IgD-negative memory B cell (primary cell): Measurements from ENCODE around the gene MAP3K13. TPM values are rescaled to one million over a fixed set of nuclear protein-coding genes. Genes with fewer than 3 reads are reported as not detected.
A peak's percentile ranks its signal among the peaks of the same experiment; 100 is the strongest.
"Not testable (repeated sequence)": the region's sequence is repeated elsewhere in the genome, so short reads cannot be mapped to it uniquely, and the experiment has no call there.

ENCODE experiments used
- H3K27ac Mint-ChIP-seq, 3 donors: one replicate each; pipeline ENCODE4 v1.8.0; 2020 to 2022; ENCODE audit warnings: mild to moderate bottlenecking in 3 of 3, mixed read lengths in 3 of 3, moderate library complexity in 1 of 3
- H3K27me3 Mint-ChIP-seq: one replicate; pipeline ENCODE4 v1.8.0; 2021; ENCODE audit warnings: mixed read lengths
- H3K36me3 Mint-ChIP-seq: one replicate; pipeline ENCODE4 v1.8.0; 2020; ENCODE audit warnings: mild to moderate bottlenecking, mixed read lengths
- H3K4me1 Mint-ChIP-seq, 3 donors: one replicate each; pipeline ENCODE4 v1.8.0; 2020 to 2022; ENCODE audit warnings: mixed read lengths in 3 of 3, mild to moderate bottlenecking in 1 of 3
- H3K4me3 Mint-ChIP-seq, 4 donors: one replicate each; pipeline ENCODE4 v1.8.0; 2020 to 2022; ENCODE audit warnings: mild to moderate bottlenecking in 4 of 4, mixed read lengths in 4 of 4, moderate library complexity in 3 of 4
- H3K9me3 Mint-ChIP-seq, 3 donors: one replicate each; pipeline ENCODE4 v1.8.0; 2020 to 2021; ENCODE audit warnings: mixed read lengths in 3 of 3, mild to moderate bottlenecking in 1 of 3
- polyA plus RNA-seq: library from polyadenylated mRNA; unstranded; fragments of 300-500 nt; fragmentation: Illumina TruSeq; gene quantifications from one replicate; pipeline ENCODE4 v1.2.3, GENCODE V29; 2021

MAP3K13 gene
- polyA plus RNA-seq, 1 donor from 2014 or later, result 53.4 TPM

GRCh38 chr3:185361920-185362319, 1.0 kb upstream of the MAP3K13 start:
- H3K27me3 Mint-ChIP-seq, result peaks cover 18% of the 10 kb centered on the region
- no peak overlapping the region for H3K4me3 Mint-ChIP-seq
- H3K27ac Mint-ChIP-seq, result no peak overlapping the region
- no peaks in the 10 kb centered on the region for H3K9me3 Mint-ChIP-seq
- peaks cover 3% of the 10 kb centered on the region for H3K36me3 Mint-ChIP-seq
- H3K4me1 Mint-ChIP-seq, result peaks cover 6 to 9% (median 8%) of the 10 kb centered on the region in 3 donors

- no peaks in the 10 kb centered on the region for H3K9me3 Mint-ChIP-seq
- H3K27me3 Mint-ChIP-seq, result peaks cover 25% of the 10 kb centered on the region
- H3K27ac Mint-ChIP-seq, result no peak overlapping the region
- peak overlapping the region; percentile 76 to 93 (median 84) for H3K4me3 Mint-ChIP-seq
- H3K36me3 Mint-ChIP-seq, result peaks cover 3% of the 10 kb centered on the region
- peaks cover 6 to 9% (median 8%) of the 10 kb centered on the region in 3 donors for H3K4me1 Mint-ChIP-seq
These were observed 797 bp downstream of the MAP3K13 start for GRCh38 chr3:185363662-185364203.

- no peak overlapping the region for H3K4me3 Mint-ChIP-seq
- no peak overlapping the region for H3K27ac Mint-ChIP-seq
- H3K9me3 Mint-ChIP-seq, result no peaks in the 10 kb centered on the region
- peaks cover 3% of the 10 kb centered on the region for H3K36me3 Mint-ChIP-seq
- H3K4me1 Mint-ChIP-seq, result peaks cover 6 to 9% (median 8%) of the 10 kb centered on the region in 3 donors
- H3K27me3 Mint-ChIP-seq, result peaks cover 22% of the 10 kb centered on the region
These were observed 2.5 kb downstream of the MAP3K13 start for GRCh38 chr3:185365291-185366073.

- H3K27me3 Mint-ChIP-seq, result peaks cover 22% of the 10 kb centered on the region
- no peak overlapping the region for H3K4me3 Mint-ChIP-seq
- peaks cover 3% of the 10 kb centered on the region for H3K36me3 Mint-ChIP-seq
- H3K4me1 Mint-ChIP-seq, result peaks cover 6 to 9% (median 8%) of the 10 kb centered on the region in 3 donors
- no peak overlapping the region for H3K27ac Mint-ChIP-seq
- no peaks in the 10 kb centered on the region for H3K9me3 Mint-ChIP-seq
These were observed 3.1 kb downstream of the MAP3K13 start for GRCh38 chr3:185366074-185366335.

- Mint-ChIP-seq H3K4me3 (no peak overlapping the region), H3K27me3 (peaks cover 22% of the 10 kb centered on the region), H3K9me3 (no peaks in the 10 kb centered on the region), H3K4me1 (peaks cover 6 to 9% (median 8%) of the 10 kb centered on the region in 3 donors), H3K36me3 (peaks cover 3% of the 10 kb centered on the region), H3K27ac (no peak overlapping the region)
These were observed 4.0 kb downstream of the MAP3K13 start for GRCh38 chr3:185366913-185367312.

- H3K4me1 Mint-ChIP-seq, H3K27ac Mint-ChIP-seq, H3K36me3 Mint-ChIP-seq, H3K4me3 Mint-ChIP-seq, H3K9me3 Mint-ChIP-seq: not testable (repeated sequence)
- peaks cover 10% of the 10 kb centered on the region for H3K27me3 Mint-ChIP-seq
These were observed 7.4 kb downstream of the MAP3K13 start for GRCh38 chr3:185370349-185370748.

- no peak overlapping the region for H3K4me3 Mint-ChIP-seq
- H3K36me3 Mint-ChIP-seq, result no peaks in the 10 kb centered on the region
- H3K4me1 Mint-ChIP-seq, result no peaks in the 10 kb centered on the region
These were observed 8.6 kb downstream of the MAP3K13 start for GRCh38 chr3:185371306-185372074.

GRCh38 chr3:185381320-185382058, 18.6 kb downstream of the MAP3K13 start:
- Mint-ChIP-seq H3K36me3 (no peaks in the 10 kb centered on the region), H3K27ac (peak overlapping the region in 1 of 3 donors; percentile 84), H3K4me3 (no peak overlapping the region), H3K4me1 (no peaks in the 10 kb centered on the region), H3K27me3 (peaks cover 4% of the 10 kb centered on the region), H3K9me3 (peaks cover 0 to 5% (median 4%) of the 10 kb centered on the region in 3 donors)

More at GRCh38 chr3:185371306-185372074, 8.6 kb downstream of the MAP3K13 start:
- Mint-ChIP-seq H3K9me3 (no peaks in the 10 kb centered on the region), H3K27me3 (peaks cover 7% of the 10 kb centered on the region), H3K27ac (no peak overlapping the region)

GRCh38 chr3:185382154-185382553, 19.2 kb downstream of the MAP3K13 start:
- no peak overlapping the region for H3K4me3 Mint-ChIP-seq
- no peaks in the 10 kb centered on the region for H3K36me3 Mint-ChIP-seq
- H3K4me1 Mint-ChIP-seq, result no peaks in the 10 kb centered on the region
- H3K27me3 Mint-ChIP-seq, result peaks cover 4% of the 10 kb centered on the region
- peaks cover 0 to 5% (median 4%) of the 10 kb centered on the region in 3 donors for H3K9me3 Mint-ChIP-seq
- H3K27ac Mint-ChIP-seq, result no peak overlapping the region

- not testable (repeated sequence) for H3K27ac Mint-ChIP-seq, H3K27me3 Mint-ChIP-seq, H3K36me3 Mint-ChIP-seq, H3K4me1 Mint-ChIP-seq, H3K9me3 Mint-ChIP-seq, H3K4me3 Mint-ChIP-seq
These were observed 23.6 kb downstream of the MAP3K13 start for GRCh38 chr3:185386515-185386914.

GRCh38 chr3:185387646-185388045, 24.7 kb downstream of the MAP3K13 start:
- Mint-ChIP-seq H3K9me3 (peaks cover 0 to 5% (median 4%) of the 10 kb centered on the region in 3 donors), H3K4me3 (no peak overlapping the region), H3K27ac (no peak overlapping the region), H3K4me1 (no peaks in the 10 kb centered on the region), H3K27me3 (peaks cover 8% of the 10 kb centered on the region), H3K36me3 (no peaks in the 10 kb centered on the region)

- Mint-ChIP-seq H3K36me3 (no peaks in the 10 kb centered on the region), H3K27me3 (peaks cover 3% of the 10 kb centered on the region), H3K4me1 (no peaks in the 10 kb centered on the region), H3K27ac (no peak overlapping the region), H3K4me3 (no peak overlapping the region), H3K9me3 (peaks cover 0 to 2% (median 0%) of the 10 kb centered on the region in 3 donors)
These were observed 30.1 kb downstream of the MAP3K13 start for GRCh38 chr3:185393055-185393454.

GRCh38 chr3:185397676-185398075, 34.7 kb downstream of the MAP3K13 start:
- no peak overlapping the region for H3K27ac Mint-ChIP-seq
- no peaks in the 10 kb centered on the region for H3K4me1 Mint-ChIP-seq
- no peaks in the 10 kb centered on the region for H3K27me3 Mint-ChIP-seq
- H3K36me3 Mint-ChIP-seq, result no peaks in the 10 kb centered on the region
- H3K4me3 Mint-ChIP-seq, result no peak overlapping the region
- H3K9me3 Mint-ChIP-seq, result peaks cover 0 to 2% (median 0%) of the 10 kb centered on the region in 3 donors

GRCh38 chr3:185399737-185400667, 37.1 kb downstream of the MAP3K13 start:
- H3K27me3 Mint-ChIP-seq, result peaks cover 2% of the 10 kb centered on the region
- H3K9me3 Mint-ChIP-seq, result no peaks in the 10 kb centered on the region
- H3K36me3 Mint-ChIP-seq, result no peaks in the 10 kb centered on the region
- H3K4me3 Mint-ChIP-seq, result no peak overlapping the region
- no peaks in the 10 kb centered on the region for H3K4me1 Mint-ChIP-seq
- no peak overlapping the region for H3K27ac Mint-ChIP-seq
